ENCODE measurements around the gene THAP5.
"Not testable (repeated sequence)": the region's sequence is repeated elsewhere in the genome, so short reads cannot be mapped to it uniquely, and the experiment has no call there.

Gene THAP5

GRCh38 chr7:108538236-108538635 lies 31.3 kb downstream of the THAP5 start:
- peak; percentile 54 for DNase-seq

DNA sequence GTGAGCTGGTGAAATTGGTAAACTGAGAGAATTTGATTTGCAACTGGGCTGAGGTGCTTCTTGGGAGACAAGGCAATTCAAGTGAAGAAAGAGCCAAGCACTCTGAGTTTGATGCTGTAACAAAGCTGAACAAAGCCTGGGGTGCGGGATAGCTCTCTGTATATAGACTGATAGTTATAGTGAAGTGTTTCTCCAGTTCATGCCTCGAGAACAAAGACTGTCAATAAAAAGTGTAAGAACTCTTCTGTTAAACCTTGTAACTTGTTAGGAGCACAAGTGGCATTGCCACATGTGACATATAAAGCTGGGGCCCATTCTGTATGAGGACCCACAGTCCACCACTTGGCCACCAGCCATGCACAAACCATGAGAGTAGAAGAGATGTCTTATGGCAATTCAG lies 32.3 kb downstream of the THAP5 start:
- no peak for DNase-seq
- in situ Hi-C loops (cut with MboI; ENCODE audit: low pct_unique_long_range_greater_than_20kb, low sequenced_read_pairs): no loop called here

More at GRCh38 chr7:108538236-108538635, 31.3 kb downstream of the THAP5 start:
- in situ Hi-C loops (cut with MboI; ENCODE audit: low pct_unique_long_range_greater_than_20kb, low sequenced_read_pairs): not testable (repeated sequence)

GRCh38 chr7:108535744-108536143 lies 33.8 kb downstream of the THAP5 start:
- no peak for DNase-seq
- in situ Hi-C loops (cut with MboI; ENCODE audit: low pct_unique_long_range_greater_than_20kb, low sequenced_read_pairs): no loop called here

DNA sequence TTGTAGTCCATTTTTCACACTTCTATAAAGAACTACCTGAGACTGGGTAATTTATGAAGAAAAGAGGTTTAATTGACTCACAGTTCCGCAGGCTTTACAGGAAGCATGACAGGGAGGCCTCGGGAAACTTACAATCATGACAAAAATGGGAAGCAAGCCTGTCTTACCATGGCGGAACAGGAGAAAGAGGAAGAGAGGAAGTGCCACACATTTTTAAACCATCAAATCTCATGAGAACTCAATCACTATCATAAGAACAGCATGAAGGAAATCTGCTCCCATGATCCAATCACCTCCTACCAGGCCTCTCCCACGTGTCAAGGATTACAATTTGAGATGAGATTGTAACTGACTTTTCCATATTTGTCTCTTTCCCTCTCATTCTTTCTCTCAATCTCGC lies 34.2 kb downstream of the THAP5 start:
- DNase-seq: peak; percentile 36
- in situ Hi-C loops (cut with MboI; ENCODE audit: low pct_unique_long_range_greater_than_20kb, low sequenced_read_pairs): no loop called here

- DNase-seq: no peak
- in situ Hi-C loops (cut with MboI; ENCODE audit: low pct_unique_long_range_greater_than_20kb, low sequenced_read_pairs): no loop called here
Observed at GRCh38 chr7:108533712-108534111, 35.8 kb downstream of the THAP5 start.

GRCh38 chr7:108529341-108529740 lies 40.2 kb downstream of the THAP5 start:
- in situ Hi-C loops (cut with MboI; ENCODE audit: low pct_unique_long_range_greater_than_20kb, low sequenced_read_pairs): no loop called here
- no peak for DNase-seq

GRCh38 chr7:108528183-108528712 lies 41.3 kb downstream of the THAP5 start:
- in situ Hi-C loops (cut with MboI; ENCODE audit: low pct_unique_long_range_greater_than_20kb, low sequenced_read_pairs): no loop called here

GRCh38 chr7:108526768-108527017 lies 42.8 kb downstream of the THAP5 start:
- no peak for DNase-seq
- in situ Hi-C loops (cut with MboI; ENCODE audit: low pct_unique_long_range_greater_than_20kb, low sequenced_read_pairs): no loop called here

More at GRCh38 chr7:108528183-108528712, 41.3 kb downstream of the THAP5 start:
- DNase-seq: no peak

DNA sequence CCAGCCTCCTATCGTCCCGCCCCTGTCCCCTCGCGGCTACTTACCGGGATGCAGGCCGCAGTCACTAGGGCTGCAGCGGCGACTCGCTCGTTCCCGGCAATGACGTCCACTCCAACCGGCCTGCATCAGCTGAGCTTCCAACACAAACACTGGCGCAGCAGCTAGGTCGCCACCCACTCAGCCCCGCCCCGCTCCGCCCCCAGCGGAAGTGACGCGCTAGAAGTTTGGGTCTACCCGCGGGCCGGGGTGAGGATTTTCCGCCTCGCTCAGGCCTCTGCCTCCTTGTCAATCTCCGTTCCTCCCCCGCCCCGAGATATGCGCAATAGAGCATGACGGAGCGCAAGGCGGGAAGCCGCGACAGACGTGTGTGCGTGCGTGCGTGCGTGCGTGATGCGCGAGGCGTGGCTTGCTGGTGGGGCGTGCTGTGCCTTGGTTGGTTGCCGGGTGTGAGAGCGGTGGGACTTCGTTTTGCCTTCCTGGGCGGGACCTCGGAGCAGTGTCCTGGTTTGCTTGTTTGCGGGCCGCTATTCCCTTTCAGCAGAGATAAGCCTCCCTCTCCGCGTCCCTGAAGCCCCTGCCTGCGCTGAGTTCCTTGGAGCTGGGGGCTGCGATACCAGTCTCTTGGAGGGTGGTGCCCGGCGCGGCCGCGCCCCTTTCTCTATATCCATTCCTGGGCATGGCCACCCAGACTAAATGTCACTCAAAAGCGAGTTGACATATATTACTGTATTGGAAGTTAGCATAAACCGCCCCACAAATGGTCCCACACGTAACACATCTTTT lies 43.3 kb downstream of the THAP5 start, which contains the start of gene PNPLA8:
PNPLA8 (minus strand) TSS at position 151 of the 783 bp plus-strand sequence. CDS start 10,644 bp downstream, outside the sequence.
- in situ Hi-C loops (cut with MboI; ENCODE audit: low pct_unique_long_range_greater_than_20kb, low sequenced_read_pairs): no loop called here

DNA sequence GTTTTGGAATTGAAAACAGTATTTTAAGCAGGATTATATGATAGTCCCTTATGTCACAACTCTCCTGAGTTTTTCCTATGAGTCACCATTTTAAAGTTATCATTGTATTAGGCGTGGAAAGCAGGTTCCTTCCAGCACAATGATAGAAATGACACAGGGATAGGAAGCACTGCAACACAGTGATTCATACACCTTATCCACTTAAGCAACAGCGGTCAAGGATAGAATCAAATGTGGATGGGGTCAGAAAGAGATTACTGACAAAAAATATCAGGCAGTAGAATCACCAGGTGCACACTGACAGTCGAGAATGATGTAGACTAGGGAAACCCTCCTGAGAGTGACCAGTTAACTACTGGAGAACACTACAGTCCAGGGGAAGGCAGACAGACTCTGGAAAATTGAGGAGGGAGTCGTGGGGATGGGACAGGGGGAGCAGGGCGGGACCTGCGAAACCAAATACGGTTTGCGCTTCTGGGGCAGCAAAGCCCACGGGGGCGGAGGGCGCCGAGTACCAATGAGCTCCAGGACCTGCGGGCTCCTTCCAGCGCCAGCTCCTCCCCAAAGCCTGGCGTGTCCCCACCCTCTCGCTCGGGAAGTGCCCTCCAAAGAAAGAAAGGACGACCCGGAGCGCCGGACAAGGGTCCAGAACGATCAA lies 44.0 kb downstream of the THAP5 start:
- DNase-seq: no peak
- in situ Hi-C loops (cut with MboI; ENCODE audit: low pct_unique_long_range_greater_than_20kb, low sequenced_read_pairs): no loop called here

More for the DNA sequence above, 43.3 kb downstream of the THAP5 start, which contains the start of gene PNPLA8:
- DNase-seq: peak; percentile 100

- in situ Hi-C loops (cut with MboI; ENCODE audit: low pct_unique_long_range_greater_than_20kb, low sequenced_read_pairs): no loop called here
- DNase-seq: no peak
Observed at GRCh38 chr7:108522780-108523179, 46.7 kb downstream of the THAP5 start.

DNA sequence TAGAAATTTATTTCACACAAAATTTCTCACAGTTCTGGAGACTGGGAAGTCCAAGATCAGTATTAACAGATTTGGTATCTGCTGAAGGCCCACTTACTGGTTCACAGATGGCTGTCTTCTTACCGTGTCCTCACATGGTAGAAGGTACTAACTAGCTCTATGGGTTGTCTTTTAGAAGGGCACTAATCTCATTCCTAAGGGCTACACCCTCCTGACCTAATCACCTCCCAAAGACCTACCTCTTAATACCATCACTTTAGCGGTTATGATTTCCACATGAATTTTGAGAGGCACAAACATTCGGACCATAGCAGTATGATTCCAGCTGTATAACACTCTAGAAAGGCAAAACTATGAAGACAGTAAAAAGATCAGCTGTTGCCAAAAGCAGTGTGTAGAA lies 51.6 kb downstream of the THAP5 start:
- DNase-seq: no peak
- in situ Hi-C loops (cut with MboI; ENCODE audit: low pct_unique_long_range_greater_than_20kb, low sequenced_read_pairs): no loop called here

- no peak for DNase-seq
- in situ Hi-C loops (cut with MboI; ENCODE audit: low pct_unique_long_range_greater_than_20kb, low sequenced_read_pairs): no loop called here
Observed at GRCh38 chr7:108515630-108516029, 53.9 kb downstream of the THAP5 start.

DNA sequence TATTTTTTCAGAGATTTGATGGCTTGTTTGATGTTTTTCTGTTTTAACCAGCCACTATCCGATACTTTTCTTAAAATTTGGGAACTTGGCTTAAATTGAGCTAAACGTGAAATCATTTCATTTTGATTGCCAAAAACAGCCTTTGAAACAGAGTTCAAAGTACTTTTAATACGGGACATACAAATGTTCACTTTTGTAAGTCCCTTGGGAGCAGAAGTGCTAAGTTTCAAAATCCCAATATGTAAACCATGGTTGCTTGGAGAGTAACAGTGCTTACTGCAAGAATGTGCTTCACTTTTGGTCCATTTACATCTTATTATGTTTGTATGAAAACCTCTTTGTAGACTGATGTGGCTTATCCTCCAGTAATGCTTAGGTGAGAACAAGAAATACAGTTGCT lies 54.5 kb downstream of the THAP5 start:
- in situ Hi-C loops (cut with MboI; ENCODE audit: low pct_unique_long_range_greater_than_20kb, low sequenced_read_pairs): no loop called here
- DNase-seq: no peak

Data from KBM-7 (cell line).